SK-N-SH (cell line): ENCODE measurements around the gene ZMAT5. TPM values are rescaled to one million over a fixed set of nuclear protein-coding genes. Genes with fewer than 3 reads are reported as not detected.
"Not testable (repeated sequence)": the region's sequence is repeated elsewhere in the genome, so short reads cannot be mapped to it uniquely, and the experiment has no call there.

Source experiments
- CTCF ChIA-PET: fragments of 300-600, 350-600 bp; formaldehyde crosslinking; extraction: SDS; loops from one replicate; lab custom pipeline; 2021; lab: Yijun Ruan, JAX
- POLR2A ChIA-PET: fragments of 350-600 bp; sonication (Branson Sonifier 250); formaldehyde crosslinking; extraction: SDS; loops from one replicate; lab custom pipeline; 2020; ENCODE audit warnings: antibody characterized with exemption, inconsistent platforms; lab: Yijun Ruan, JAX
- DNase-seq: peaks from one replicate; pipeline ENCODE4 v3.0.0; 2012
- H2AFZ ChIP-seq: fragments of 200-600 bp; sonication (generic); 2 replicates; pipeline ENCODE4 v1.8.1; 2016; ENCODE audit warnings: antibody characterized with exemption, mild to moderate bottlenecking, low read depth
- H3F3A ChIP-seq: fragments of 200-600 bp; sonication (generic); replicated peaks from 2 replicates; pipeline ENCODE3; 2016; ENCODE audit warnings: antibody characterized with exemption, mild to moderate bottlenecking; ENCODE audit not compliant: insufficient read depth
- H3K27ac ChIP-seq, 2 experiments: fragments of 200-500 bp in 1 of 2; fragments of 200-600 bp in 1 of 2; sonication (Bioruptor generic) in 1 of 2; sonication (generic), shearing (Covaris generic) in 1 of 2; 2 replicates each; pipeline versions ENCODE4 v1.5.1 to v1.6.1; 2014 to 2016; ENCODE audit warnings: low read depth in 2 of 2, inconsistent platforms in 1 of 2, low read length in 1 of 2, mild to moderate bottlenecking in 1 of 2, mixed read lengths in 1 of 2
- H3K27me3 ChIP-seq: fragments of 200-600 bp; sonication (generic), shearing (Covaris generic); 2 replicates; pipeline ENCODE4 v1.6.1; 2016; ENCODE audit warnings: mixed run types; ENCODE audit not compliant: insufficient read depth
- H3K36me3 ChIP-seq, 2 experiments: fragments of 200-500 bp in 1 of 2; fragments of 200-600 bp in 1 of 2; sonication (Bioruptor generic) in 1 of 2; sonication (generic) in 1 of 2; replicated peaks in 1 of 2; 2 replicates each; pipeline versions ENCODE3 to v1.5.1; 2014 to 2016; ENCODE audit warnings: low read length in 1 of 2, mild to moderate bottlenecking in 1 of 2; ENCODE audit not compliant: insufficient read depth in 2 of 2, control insufficient read depth in 1 of 2
- H3K4me1 ChIP-seq, 2 experiments: fragments of 200-500 bp in 1 of 2; fragments of 200-600 bp in 1 of 2; sonication (Bioruptor generic) in 1 of 2; sonication (generic), shearing (Covaris generic) in 1 of 2; 2 replicates each; pipeline versions ENCODE4 v1.5.1 to v1.6.1; 2014 to 2016; ENCODE audit warnings: low read depth in 1 of 2, low read length in 1 of 2, mixed run types in 1 of 2; ENCODE audit not compliant: insufficient read depth in 2 of 2, control insufficient read depth in 1 of 2
- H3K4me2 ChIP-seq: fragments of 200-600 bp; sonication (generic), shearing (Covaris generic); 2 replicates; pipeline ENCODE4 v1.6.1; 2017; ENCODE audit warnings: mixed run types
- H3K4me3 ChIP-seq, 2 experiments: fragments of 200-500 bp in 1 of 2; fragments of 200-600 bp in 1 of 2; sonication (Bioruptor generic) in 1 of 2; sonication (generic), shearing (Covaris generic) in 1 of 2; 2 replicates each; pipeline versions ENCODE4 v1.5.1 to v1.8.1; 2014 to 2016; ENCODE audit warnings: low read depth in 2 of 2, inconsistent platforms in 1 of 2, low read length in 1 of 2, mild to moderate bottlenecking in 1 of 2, mixed read lengths in 1 of 2, moderate library complexity in 1 of 2
- H3K79me2 ChIP-seq: fragments of 200-600 bp; sonication (generic); 2 replicates; pipeline ENCODE4 v1.8.1; 2017; ENCODE audit warnings: mild to moderate bottlenecking; ENCODE audit not compliant: insufficient read depth
- H3K9ac ChIP-seq: fragments of 200-600 bp; sonication (generic); 2 replicates; pipeline ENCODE4 v1.6.1; 2017; ENCODE audit warnings: mixed run types
- H3K9me2 ChIP-seq: fragments of 200-600 bp; sonication (generic); 2 replicates; pipeline ENCODE4 v1.6.1; 2017; ENCODE audit warnings: mixed run types
- H3K9me3 ChIP-seq: fragments of 200-600 bp; sonication (generic); 2 replicates; pipeline ENCODE4 v1.6.1; 2017; ENCODE audit warnings: mixed run types, mild to moderate bottlenecking, moderate library complexity
- H4K20me1 ChIP-seq: fragments of 200-600 bp; sonication (generic); 2 replicates; pipeline ENCODE4 v1.6.1; 2017; ENCODE audit warnings: mild to moderate bottlenecking, mixed run types; ENCODE audit not compliant: insufficient read depth
- CTCF ChIP-seq: fragments of 200-600 bp; sonication (generic); IDR thresholded peaks from 2 replicates; pipeline ENCODE4 v1.6.1; 2017; ENCODE audit warnings: antibody characterized with exemption, mild to moderate bottlenecking, moderate library complexity
- GATA2 ChIP-seq: sonication (generic); formaldehyde crosslinking; IDR thresholded peaks from 2 replicates; pipeline ENCODE4 v1.5.0; 2020; ENCODE audit warnings: mild to moderate bottlenecking, missing genetic modification reagents
- RCOR1 ChIP-seq: fragments of 150-350 bp; IDR thresholded peaks from 2 replicates; pipeline ENCODE4 v1.6.1; 2017; ENCODE audit warnings: antibody characterized with exemption, low read length
- RFX5 ChIP-seq: IDR thresholded peaks from 2 replicates; pipeline ENCODE4 v1.6.1; 2012; ENCODE audit warnings: mild to moderate bottlenecking, improper control_type of control experiment, low read length
- TAF1 ChIP-seq: IDR thresholded peaks from 2 replicates; pipeline ENCODE4 v1.6.1; 2012; ENCODE audit warnings: low read depth, mild to moderate bottlenecking, low read length, moderate library complexity, borderline replicate concordance
- TCF12 ChIP-seq: IDR thresholded peaks from 2 replicates; pipeline ENCODE4 v1.4.0; 2012
- WGBS: methylation state at CpG from one replicate; pipeline ENCODE4 v1.1.6; 2017; ENCODE audit warnings: low lambda C conversion rate; 5-methylcytosine and 5-hydroxymethylcytosine counted together
- polyA plus RNA-seq, 3 experiments: library from polyadenylated mRNA; depleted of rRNA; stranded (reverse); fragments of >200 nt; gene quantifications; 2 replicates each; pipeline ENCODE4 v1.2.3, GENCODE V29; 2012
- TF ChIP-seq, protein P1 (sequence below): IDR thresholded peaks from 2 replicates; pipeline ENCODE4 v1.4.0; 2012; ENCODE audit warnings: low read depth, borderline replicate concordance

Gene ZMAT5
- polyA plus RNA-seq, 1 of the 3 experiments (the other 2 are of a cell fraction): 35.0 TPM

- TF ChIP-seq RFX5: no peak
- TF ChIP-seq, protein P1, sequence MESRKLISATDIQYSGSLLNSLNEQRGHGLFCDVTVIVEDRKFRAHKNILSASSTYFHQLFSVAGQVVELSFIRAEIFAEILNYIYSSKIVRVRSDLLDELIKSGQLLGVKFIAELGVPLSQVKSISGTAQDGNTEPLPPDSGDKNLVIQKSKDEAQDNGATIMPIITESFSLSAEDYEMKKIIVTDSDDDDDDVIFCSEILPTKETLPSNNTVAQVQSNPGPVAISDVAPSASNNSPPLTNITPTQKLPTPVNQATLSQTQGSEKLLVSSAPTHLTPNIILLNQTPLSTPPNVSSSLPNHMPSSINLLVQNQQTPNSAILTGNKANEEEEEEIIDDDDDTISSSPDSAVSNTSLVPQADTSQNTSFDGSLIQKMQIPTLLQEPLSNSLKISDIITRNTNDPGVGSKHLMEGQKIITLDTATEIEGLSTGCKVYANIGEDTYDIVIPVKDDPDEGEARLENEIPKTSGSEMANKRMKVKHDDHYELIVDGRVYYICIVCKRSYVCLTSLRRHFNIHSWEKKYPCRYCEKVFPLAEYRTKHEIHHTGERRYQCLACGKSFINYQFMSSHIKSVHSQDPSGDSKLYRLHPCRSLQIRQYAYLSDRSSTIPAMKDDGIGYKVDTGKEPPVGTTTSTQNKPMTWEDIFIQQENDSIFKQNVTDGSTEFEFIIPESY: no peak
- no peak for TF ChIP-seq TCF12
- TF ChIP-seq, all 33 proteins: peak for 0
These were observed 10.5 kb downstream of the ZMAT5 start (continued) for GRCh38 chr22:29756341-29756740.

- POLR2A ChIA-PET: no interaction called here
- Histone ChIP-seq H3K9me2 (no peaks in the 10 kb centered on the region), H3K4me2 (no peak overlapping the region), H3F3A (peaks cover 3% of the 10 kb centered on the region), H3K27ac (no peak overlapping the region), H3K9me3 (no peaks in the 10 kb centered on the region), H3K4me3 (no peak overlapping the region), H3K36me3 (no peaks in the 10 kb centered on the region), H2AFZ (no peak overlapping the region), H3K79me2 (peaks cover 3% of the 10 kb centered on the region; the same call in 1 of the 2 replicates), H4K20me1 (0 out of 2 replicates have a peak, but pooled peaks cover 3% of the 10 kb centered on the region), H3K27me3 (no peaks in the 10 kb centered on the region), H3K4me1 (no peaks in the 10 kb centered on the region), H3K9ac (no peak overlapping the region)
- CTCF ChIA-PET: interaction anchor here (1.5 kb wide), 2 partner anchors 66 to 333 kb away, joined by 3 to 4 read pairs; no protein-coding TSS in a partner anchor
- no peak for TF ChIP-seq TAF1
- no peak for TF ChIP-seq CTCF
- no peak for TF ChIP-seq GATA2 (CRISPR knock-in tag)
- TF ChIP-seq RCOR1: no peak
- no peak for DNase-seq
- 87% methylated on average over 9 of the region's 9 CpGs for WGBS
These were observed 10.9 kb downstream of the ZMAT5 start for GRCh38 chr22:29755889-29756288.

GRCh38 chr22:29754658-29755395, 12.0 kb downstream of the ZMAT5 start:
- H3K4me1 ChIP-seq, H3F3A ChIP-seq, H3K79me2 ChIP-seq, H3K9ac ChIP-seq, H3K9me2 ChIP-seq, H3K4me3 ChIP-seq, H4K20me1 ChIP-seq, H3K36me3 ChIP-seq, H3K4me2 ChIP-seq, POLR2A ChIA-PET, H3K27ac ChIP-seq, DNase-seq, H2AFZ ChIP-seq, H3K9me3 ChIP-seq, H3K27me3 ChIP-seq: not testable (repeated sequence)
- 93% methylated on average over 11 of the region's 11 CpGs for WGBS
- CTCF ChIA-PET: interaction anchor here (0.6 to 1.5 kb wide), 5 partner anchors 65 to 554 kb away, joined by 3 to 4 read pairs (median 3); no protein-coding TSS in a partner anchor
